ENCODE results near the gene TUBA1B. TPM values are rescaled to one million over a fixed set of nuclear protein-coding genes. Genes with fewer than 3 reads are reported as not detected.
A peak's percentile ranks its signal among the peaks of the same experiment; 100 is the strongest.

TUBA1B gene
- total and polyA plus RNA-seq, 2 donors (not counting 3 experiments of a cell fraction or from before 2014, with no cell fraction given): 2,245 to 5,362 TPM

GRCh38 chr12:49093792-49094159 lies 37.4 kb downstream of the TUBA1B start:
- Histone ChIP-seq H3K36me3 (ENCODE audit: control insufficient read depth in 2 of 2, extremely low read depth in 1 of 2, insufficient read depth in 2 of 2, low read length in 2 of 2) (peaks cover 2 to 13% of the 10 kb centered on the region in 2 experiments), H3K4me1 (ENCODE audit: control insufficient read depth, extremely low read depth, insufficient read depth, low read length) (peaks cover 48% of the 10 kb centered on the region), H2AFZ (ENCODE audit: low read depth, low read length) (peak overlapping the region; percentile 55), H3K4me3 (replicated peaks in 1 of 3; ENCODE audit: insufficient read depth in 1 of 3, low read depth in 1 of 3, low read length in 3 of 3) (peak overlapping the region; percentile 15 to 40 (median 29)), H3K79me2 (ENCODE audit: control insufficient read depth, insufficient read depth, low read length) (no peaks in the 10 kb centered on the region), H3K27ac (ENCODE audit: insufficient read depth, low read depth, low read length) (no peak overlapping the region), H4K20me1 (replicated peaks; ENCODE audit: control insufficient read depth, extremely low read depth, insufficient read depth, low read length) (no peaks in the 10 kb centered on the region), H3K4me2 (ENCODE audit: insufficient read depth, low read length) (peak overlapping the region; percentile 85), H3K27me3 (ENCODE audit: control insufficient read depth in 2 of 2, insufficient read depth in 2 of 2, low read length in 2 of 2) (no peaks in the 10 kb centered on the region), H3K9me3 (replicated peaks; ENCODE audit: control insufficient read depth, insufficient read depth, low read length) (no peaks in the 10 kb centered on the region), H3K9me1 (replicated peaks; ENCODE audit: control insufficient read depth, extremely low read depth, insufficient read depth, low read length) (no peaks in the 10 kb centered on the region), H3K9ac (replicated peaks; ENCODE audit: extremely low read depth, insufficient read depth, low read length) (peak overlapping the region; percentile 17)
- peak; percentile 83 for FAIRE-seq
- peak; percentile 49 for DNase-seq (ENCODE audit: low read depth, low spot score)
- CTCF ChIA-PET: interaction anchor here (0.6 to 11.7 kb wide), 10 partner anchors 9 to 141 kb away, joined by 3 to 179 read pairs (median 14); partner anchors contain the start of genes LMBR1L and TUBA1B
- intact Hi-C loops (cut with micrococcal nuclease): loop anchor here (1.0 kb wide), 3 partner anchors 17 to 29 kb away; partner anchors contain the start of gene LMBR1L
- dilution Hi-C loops (cut with MboI; ENCODE audit: extremely low pct_ligation_motif_present, low sequenced_read_pairs): no loop called here
- POLR2A ChIA-PET: interaction anchor here (1.1 to 4.2 kb wide), 3 partner anchors 12 to 37 kb away, joined by 3 to 25 read pairs (median 10); partner anchors contain the start of genes LMBR1L and TUBA1B
- no TSS peak for BruUV-seq (replicated peaks)
- TF ChIP-seq EZH2 (IDR thresholded peaks at IDR 0.05; ENCODE audit: borderline replicate concordance, low read depth, low read length, severe bottlenecking) (no peak), POLR2AphosphoS5 (IDR thresholded peaks at IDR 0.05; ENCODE audit: insufficient read depth, low read depth, low read length) (no peak), GATA2 (IDR thresholded peaks at IDR 0.05; ENCODE audit: insufficient read depth, insufficient read length, low read depth, low read length) (no peak), POLR2A (IDR thresholded peaks at IDR 0.05; ENCODE audit: low read depth, low read length) (no peak), MYC (IDR thresholded peaks at IDR 0.05; ENCODE audit: low read depth, low read length) (no peak), MAX (IDR thresholded peaks at IDR 0.05; ENCODE audit: insufficient read depth, insufficient read length) (no peak), JUN (IDR thresholded peaks at IDR 0.05; ENCODE audit: borderline replicate concordance, insufficient read depth, insufficient read length, low read depth) (no peak), CTCF (IDR thresholded peaks at IDR 0.05; ENCODE audit: extremely low read depth in 1 of 2, insufficient read depth in 1 of 2, low read depth in 1 of 2, low read length in 2 of 2) (no peak), FOS (IDR thresholded peaks at IDR 0.05; ENCODE audit: borderline replicate concordance, insufficient read depth, low read length) (no peak)
